ENCODE results near the gene MLLT3.

MLLT3 gene

GRCh38 chr9:20314981-20315380 is 307.3 kb downstream of the MLLT3 start:
- Histone ChIP-seq H3K36me3 (ENCODE audit: control insufficient read depth in 1 of 2, insufficient read depth in 2 of 2, low read length in 2 of 2) (no peaks in the 10 kb centered on the region), H2BK12ac (ENCODE audit: low read length) (no peak overlapping the region), H2BK5ac (ENCODE audit: low read depth, low read length, poor library complexity) (no peak overlapping the region), H3K4me1 (ENCODE audit: control insufficient read depth in 1 of 2, insufficient read depth in 2 of 2, low read length in 2 of 2) (no peaks in the 10 kb centered on the region), H4K91ac (ENCODE audit: low read depth, low read length) (no peak overlapping the region), H2AK5ac (ENCODE audit: low read length) (no peak overlapping the region), H3K23ac (ENCODE audit: low read length) (no peak overlapping the region), H2AFZ (ENCODE audit: insufficient read depth, low read length, poor library complexity) (no peak overlapping the region), H3K4me3 (ENCODE audit: low read depth, low read length) (no peak overlapping the region), H3K27ac (ENCODE audit: low read depth, low read length) (no peak overlapping the region), H3K9me3 (ENCODE audit: insufficient read depth, low read depth, low read length) (peaks cover 2% of the 10 kb centered on the region), H3K4me2 (ENCODE audit: low read length) (no peak overlapping the region), H3K79me2 (ENCODE audit: control insufficient read depth, insufficient read depth, low read length, poor library complexity) (no peaks in the 10 kb centered on the region), H4K12ac (ENCODE audit: low read depth, low read length) (no peak overlapping the region), H3K79me1 (ENCODE audit: low read length) (no peaks in the 10 kb centered on the region), H3K9ac (ENCODE audit: low read length) (no peak overlapping the region), H3K18ac (ENCODE audit: low read length) (no peak overlapping the region), H3K27me3 (ENCODE audit: insufficient read depth, low read length) (no peaks in the 10 kb centered on the region), H3K14ac (ENCODE audit: low read length) (no peak overlapping the region), H4K8ac (ENCODE audit: low read depth, low read length) (no peak overlapping the region), H2BK120ac (ENCODE audit: insufficient read depth, low read length, poor library complexity) (no peak overlapping the region), H3K4ac (ENCODE audit: low read depth, low read length) (no peak overlapping the region)
- no CpG with 5 or more reads among the region's 3 CpGs for WGBS (ENCODE audit: extremely low coverage, insufficient coverage, insufficient read length)
- DNase-seq = no peak

GRCh38 chr9:20313415-20313814 is 308.9 kb downstream of the MLLT3 start:
- H3K27me3 ChIP-seq (ENCODE audit: insufficient read depth, low read length) = no peaks in the 10 kb centered on the region
- H4K91ac ChIP-seq (ENCODE audit: low read depth, low read length) = no peak overlapping the region
- H3K9me3 ChIP-seq (ENCODE audit: insufficient read depth, low read depth, low read length) = no peaks in the 10 kb centered on the region
- H3K9ac ChIP-seq (ENCODE audit: low read length) = no peak overlapping the region
- H3K79me1 ChIP-seq (ENCODE audit: low read length) = no peaks in the 10 kb centered on the region
- H4K8ac ChIP-seq (ENCODE audit: low read depth, low read length) = no peak overlapping the region
- H3K79me2 ChIP-seq (ENCODE audit: control insufficient read depth, insufficient read depth, low read length, poor library complexity) = no peaks in the 10 kb centered on the region
- H2BK12ac ChIP-seq (ENCODE audit: low read length) = no peak overlapping the region
- H2AK5ac ChIP-seq (ENCODE audit: low read length) = no peak overlapping the region
- no peak overlapping the region for H3K18ac ChIP-seq (ENCODE audit: low read length)
- no peak overlapping the region for H3K4me2 ChIP-seq (ENCODE audit: low read length)
- H4K12ac ChIP-seq (ENCODE audit: low read depth, low read length) = no peak overlapping the region
- H3K27ac ChIP-seq (ENCODE audit: low read depth, low read length) = no peak overlapping the region
- H3K14ac ChIP-seq (ENCODE audit: low read length) = no peak overlapping the region
- H2BK120ac ChIP-seq (ENCODE audit: insufficient read depth, low read length, poor library complexity) = no peak overlapping the region
- H3K36me3 ChIP-seq (ENCODE audit: control insufficient read depth in 1 of 2, insufficient read depth in 2 of 2, low read length in 2 of 2) = no peaks in the 10 kb centered on the region
- WGBS (ENCODE audit: extremely low coverage, insufficient coverage, insufficient read length) = no CpG with 5 or more reads among the region's 1 CpG
- no peak for DNase-seq
- no peak overlapping the region for H3K23ac ChIP-seq (ENCODE audit: low read length)
- no peak overlapping the region for H3K4me3 ChIP-seq (ENCODE audit: low read depth, low read length)
- H3K4ac ChIP-seq (ENCODE audit: low read depth, low read length) = no peak overlapping the region
- no peaks in the 10 kb centered on the region for H3K4me1 ChIP-seq (ENCODE audit: control insufficient read depth in 1 of 2, insufficient read depth in 2 of 2, low read length in 2 of 2)
- H2AFZ ChIP-seq (ENCODE audit: insufficient read depth, low read length, poor library complexity) = no peak overlapping the region
- H2BK5ac ChIP-seq (ENCODE audit: low read depth, low read length, poor library complexity) = no peak overlapping the region

- Histone ChIP-seq H3K79me1 (ENCODE audit: low read length) (no peaks in the 10 kb centered on the region), H3K4me2 (ENCODE audit: low read length) (no peak overlapping the region), H3K4ac (ENCODE audit: low read depth, low read length) (no peak overlapping the region), H3K23ac (ENCODE audit: low read length) (no peak overlapping the region), H3K36me3 (ENCODE audit: control insufficient read depth in 1 of 2, insufficient read depth in 2 of 2, low read length in 2 of 2) (no peaks in the 10 kb centered on the region), H2AFZ (ENCODE audit: insufficient read depth, low read length, poor library complexity) (no peak overlapping the region), H4K12ac (ENCODE audit: low read depth, low read length) (no peak overlapping the region), H3K9ac (ENCODE audit: low read length) (no peak overlapping the region), H2AK5ac (ENCODE audit: low read length) (no peak overlapping the region), H3K4me1 (ENCODE audit: control insufficient read depth in 1 of 2, insufficient read depth in 2 of 2, low read length in 2 of 2) (no peaks in the 10 kb centered on the region), H3K18ac (ENCODE audit: low read length) (no peak overlapping the region), H2BK120ac (ENCODE audit: insufficient read depth, low read length, poor library complexity) (no peak overlapping the region), H4K91ac (ENCODE audit: low read depth, low read length) (no peak overlapping the region), H3K27ac (ENCODE audit: low read depth, low read length) (no peak overlapping the region), H2BK5ac (ENCODE audit: low read depth, low read length, poor library complexity) (no peak overlapping the region), H3K14ac (ENCODE audit: low read length) (no peak overlapping the region), H3K27me3 (ENCODE audit: insufficient read depth, low read length) (no peaks in the 10 kb centered on the region), H4K8ac (ENCODE audit: low read depth, low read length) (no peak overlapping the region), H3K9me3 (ENCODE audit: insufficient read depth, low read depth, low read length) (no peaks in the 10 kb centered on the region), H3K4me3 (ENCODE audit: low read depth, low read length) (no peak overlapping the region), H3K79me2 (ENCODE audit: control insufficient read depth, insufficient read depth, low read length, poor library complexity) (no peaks in the 10 kb centered on the region), H2BK12ac (ENCODE audit: low read length) (no peak overlapping the region)
- peak in 1 of 2 donors; percentile 33 for DNase-seq
These were observed 309.6 kb downstream of the MLLT3 start for GRCh38 chr9:20312732-20313131.

GRCh38 chr9:20310024-20310423 is 312.3 kb downstream of the MLLT3 start:
- Histone ChIP-seq H3K18ac (ENCODE audit: low read length) (no peak overlapping the region), H4K91ac (ENCODE audit: low read depth, low read length) (no peak overlapping the region), H3K9ac (ENCODE audit: low read length) (no peak overlapping the region), H4K12ac (ENCODE audit: low read depth, low read length) (no peak overlapping the region), H3K79me2 (ENCODE audit: control insufficient read depth, insufficient read depth, low read length, poor library complexity) (no peaks in the 10 kb centered on the region), H2BK120ac (ENCODE audit: insufficient read depth, low read length, poor library complexity) (no peak overlapping the region), H3K4me1 (ENCODE audit: control insufficient read depth in 1 of 2, insufficient read depth in 2 of 2, low read length in 2 of 2) (no peaks in the 10 kb centered on the region), H2BK12ac (ENCODE audit: low read length) (no peak overlapping the region), H3K14ac (ENCODE audit: low read length) (no peak overlapping the region), H3K23ac (ENCODE audit: low read length) (no peak overlapping the region), H3K27me3 (ENCODE audit: insufficient read depth, low read length) (no peaks in the 10 kb centered on the region), H3K36me3 (ENCODE audit: control insufficient read depth in 1 of 2, insufficient read depth in 2 of 2, low read length in 2 of 2) (no peaks in the 10 kb centered on the region), H3K4me3 (ENCODE audit: low read depth, low read length) (no peak overlapping the region), H2BK5ac (ENCODE audit: low read depth, low read length, poor library complexity) (no peak overlapping the region), H3K79me1 (ENCODE audit: low read length) (no peaks in the 10 kb centered on the region), H3K4ac (ENCODE audit: low read depth, low read length) (no peak overlapping the region), H2AFZ (ENCODE audit: insufficient read depth, low read length, poor library complexity) (no peak overlapping the region), H4K8ac (ENCODE audit: low read depth, low read length) (no peak overlapping the region), H3K27ac (ENCODE audit: low read depth, low read length) (no peak overlapping the region), H3K9me3 (ENCODE audit: insufficient read depth, low read depth, low read length) (no peaks in the 10 kb centered on the region), H3K4me2 (ENCODE audit: low read length) (no peak overlapping the region), H2AK5ac (ENCODE audit: low read length) (no peak overlapping the region)
- no CpG with 5 or more reads among the region's 2 CpGs for WGBS (ENCODE audit: extremely low coverage, insufficient coverage, insufficient read length)
- DNase-seq = no peak

Data from trophoblast cell (in vitro differentiated cells and primary cell).